Testis (tissue), 3 donors: ENCODE data around the gene ALOX15B. TPM values are rescaled to one million over a fixed set of nuclear protein-coding genes. Genes with fewer than 3 reads are reported as not detected.

ENCODE experiments used
- DNase-seq: peaks from one replicate; pipeline ENCODE4 v3.0.0-alpha.2; 2019
- H3K27ac ChIP-seq, 2 donors: fragments of 200-600 bp; sonication (generic); one replicate each; pipeline ENCODE4 v1.5.1; 2019
- H3K27me3 ChIP-seq: fragments of 200-600 bp; sonication (generic); one replicate; pipeline ENCODE4 v1.5.1; 2019
- H3K36me3 ChIP-seq: fragments of 200-600 bp; sonication (generic); one replicate; pipeline ENCODE4 v1.5.1; 2017; ENCODE audit warnings: low read depth; ENCODE audit errors: missing control alignments
- H3K4me1 ChIP-seq: fragments of 200-600 bp; sonication (generic); one replicate; pipeline ENCODE4 v1.5.1; 2019
- H3K4me3 ChIP-seq, 2 donors: fragments of 200-600 bp; sonication (generic); one replicate each; pipeline ENCODE4 v1.5.1; 2017 to 2019
- H3K9me3 ChIP-seq: fragments of 200-600 bp; sonication (generic); one replicate; pipeline ENCODE4 v1.5.1; 2017
- CTCF ChIP-seq, 3 experiments: fragments of 450-650 bp in 2 of 3; fragments of 200-600 bp in 1 of 3; sonication (generic) in 1 of 3; IDR thresholded peaks; one replicate each; pipeline ENCODE4 v1.5.1; 2016 to 2019; ENCODE audit warnings: antibody characterized with exemption in 3 of 3, mild to moderate bottlenecking in 2 of 3, moderate library complexity in 1 of 3
- POLR2A ChIP-seq: fragments of 450-650 bp; IDR thresholded peaks from one replicate; pipeline ENCODE4 v1.6.1; 2017; ENCODE audit warnings: antibody characterized with exemption, mild to moderate bottlenecking, moderate library complexity
- WGBS, 2 donors: methylation state at CpG; one replicate each; pipeline ENCODE4 v1.1.5; 2018; 5-methylcytosine and 5-hydroxymethylcytosine counted together
- intact Hi-C: fragments of 100-400 bp; cut with DNase I; formaldehyde crosslinking; loops from one replicate; pipeline ENCODE4 v1.15.1; 2023; ENCODE audit warnings: low total_unique reads
- polyA plus RNA-seq: library from polyadenylated mRNA; stranded (reverse); fragments of 350-450 nt; fragmentation: Illumina TruSeq; extraction: RNeasy Lipid Tissue Mini Kit (QIAGEN cat#74804); gene quantifications from one replicate; pipeline ENCODE4 v1.2.3, GENCODE V29; 2014; ENCODE audit warnings: low read depth, low replicate concordance; ENCODE audit not compliant: insufficient read depth
- total RNA-seq, 2 donors: library from RNA; depleted of rRNA; stranded (reverse); fragments of >200 nt; gene quantifications; one replicate each; pipeline ENCODE4 v1.2.3, GENCODE V29; 2016

The ALOX15B gene
- total and polyA plus RNA-seq, 3 donors from 2014 or later = 0.79 to 2.2 (median 1.8) TPM

DNA sequence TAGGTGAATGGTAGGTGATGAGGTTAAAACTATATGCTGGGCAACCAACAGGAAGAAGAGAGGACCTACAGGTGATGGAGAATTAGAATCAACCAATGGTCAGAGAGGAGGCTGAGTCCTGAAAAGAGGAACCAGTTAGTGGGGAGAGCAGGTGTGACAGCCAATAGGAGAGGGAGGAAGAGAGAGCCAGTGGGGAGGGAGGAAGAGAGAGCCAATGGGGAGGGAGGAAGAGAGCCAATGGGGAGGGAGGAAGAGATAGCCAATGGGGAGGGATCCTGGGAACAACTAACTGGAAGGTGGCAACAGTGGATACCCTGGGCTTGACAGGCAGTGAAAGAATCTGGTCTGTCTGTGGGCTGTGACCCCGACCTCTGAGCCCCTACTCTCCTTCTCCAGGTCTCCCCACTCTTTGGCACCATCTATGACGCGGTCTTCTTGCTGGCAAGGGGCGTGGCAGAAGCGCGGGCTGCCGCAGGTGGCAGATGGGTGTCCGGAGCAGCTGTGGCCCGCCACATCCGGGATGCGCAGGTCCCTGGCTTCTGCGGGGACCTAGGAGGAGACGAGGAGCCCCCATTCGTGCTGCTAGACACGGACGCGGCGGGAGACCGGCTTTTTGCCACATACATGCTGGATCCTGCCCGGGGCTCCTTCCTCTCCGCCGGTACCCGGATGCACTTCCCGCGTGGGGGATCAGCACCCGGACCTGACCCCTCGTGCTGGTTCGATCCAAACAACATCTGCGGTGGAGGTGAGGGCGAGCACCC lies 32.7 kb upstream of the ALOX15B start:
- Histone ChIP-seq H3K27ac (no peak overlapping the region), H3K9me3 (no peaks in the 10 kb centered on the region), H3K36me3 (no peaks in the 10 kb centered on the region), H3K27me3 (no peaks in the 10 kb centered on the region), H3K4me1 (peaks cover 4% of the 10 kb centered on the region), H3K4me3 (peak overlapping the region; percentile 12 to 40)
- DNase-seq = peak; percentile 63
- WGBS, 2 donors = 61 to 68% methylated on average over 15 to 30 of the region's 30 CpGs
- TF ChIP-seq CTCF (IDR thresholded peaks at IDR 0.05) = no peak
- TF ChIP-seq POLR2A = no peak
- intact Hi-C loops = no loop called here

DNA sequence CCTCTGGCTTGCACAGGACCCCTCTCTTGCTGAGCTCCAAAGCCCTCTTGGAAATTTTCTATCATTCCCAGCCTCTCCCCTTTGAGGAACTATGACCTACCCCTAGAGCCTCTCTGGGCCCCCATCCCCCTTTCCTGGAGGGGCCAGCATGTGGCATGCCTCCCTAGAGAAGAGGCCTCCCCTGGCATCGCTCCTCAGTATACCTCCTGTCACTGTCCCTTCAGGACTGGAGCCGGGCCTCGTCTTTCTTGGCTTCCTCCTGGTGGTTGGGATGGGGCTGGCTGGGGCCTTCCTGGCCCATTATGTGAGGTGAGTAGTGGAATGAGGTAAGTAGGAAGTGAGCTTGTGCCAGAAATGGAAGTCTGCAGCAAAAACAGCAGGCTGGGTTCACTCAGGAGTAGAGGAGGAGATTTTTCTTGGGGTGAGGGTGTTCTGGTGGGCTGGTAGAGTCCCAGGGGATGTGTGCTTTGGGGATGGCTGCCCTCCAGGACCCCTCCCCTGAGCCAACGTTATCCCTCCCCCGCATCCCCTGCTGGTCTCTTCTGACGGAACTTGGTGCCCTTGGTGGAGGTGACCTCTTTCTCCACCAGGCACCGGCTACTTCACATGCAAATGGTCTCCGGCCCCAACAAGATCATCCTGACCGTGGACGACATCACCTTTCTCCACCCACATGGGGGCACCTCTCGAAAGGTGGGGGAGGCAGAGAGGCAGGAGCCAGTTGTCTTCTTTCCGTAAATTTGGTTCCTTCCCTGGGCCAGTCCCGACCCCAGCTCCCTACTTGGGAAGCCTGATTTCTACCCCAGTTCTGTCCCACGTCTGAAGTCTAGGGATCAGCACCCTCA lies 31.8 kb upstream of the ALOX15B start:
- Histone ChIP-seq H3K36me3 (no peaks in the 10 kb centered on the region), H3K4me3 (no peak overlapping the region), H3K9me3 (no peaks in the 10 kb centered on the region), H3K4me1 (peaks cover 4% of the 10 kb centered on the region), H3K27me3 (no peaks in the 10 kb centered on the region), H3K27ac (no peak overlapping the region)
- DNase-seq = no peak
- intact Hi-C loops = no loop called here
- TF ChIP-seq POLR2A (no peak), CTCF (IDR thresholded peaks at IDR 0.05) (no peak)
- 66 to 68% methylated on average over 13 to 14 of the region's 14 CpGs for WGBS, 2 donors

- H3K9me3 ChIP-seq = no peaks in the 10 kb centered on the region
- no peaks in the 10 kb centered on the region for H3K4me1 ChIP-seq
- no peaks in the 10 kb centered on the region for H3K36me3 ChIP-seq
- intact Hi-C loops = no loop called here
- TF ChIP-seq POLR2A (no peak), CTCF (IDR thresholded peaks at IDR 0.05) (no peak)
- WGBS, 2 donors = 92 to 96% methylated on average over 2 to 5 of the region's 5 CpGs
- no peak overlapping the region for H3K27ac ChIP-seq
- no peaks in the 10 kb centered on the region for H3K27me3 ChIP-seq
- no peak overlapping the region for H3K4me3 ChIP-seq
- no peak for DNase-seq
These were observed 31.0 kb upstream of the ALOX15B start for GRCh38 chr17:8007836-8008235.

DNA sequence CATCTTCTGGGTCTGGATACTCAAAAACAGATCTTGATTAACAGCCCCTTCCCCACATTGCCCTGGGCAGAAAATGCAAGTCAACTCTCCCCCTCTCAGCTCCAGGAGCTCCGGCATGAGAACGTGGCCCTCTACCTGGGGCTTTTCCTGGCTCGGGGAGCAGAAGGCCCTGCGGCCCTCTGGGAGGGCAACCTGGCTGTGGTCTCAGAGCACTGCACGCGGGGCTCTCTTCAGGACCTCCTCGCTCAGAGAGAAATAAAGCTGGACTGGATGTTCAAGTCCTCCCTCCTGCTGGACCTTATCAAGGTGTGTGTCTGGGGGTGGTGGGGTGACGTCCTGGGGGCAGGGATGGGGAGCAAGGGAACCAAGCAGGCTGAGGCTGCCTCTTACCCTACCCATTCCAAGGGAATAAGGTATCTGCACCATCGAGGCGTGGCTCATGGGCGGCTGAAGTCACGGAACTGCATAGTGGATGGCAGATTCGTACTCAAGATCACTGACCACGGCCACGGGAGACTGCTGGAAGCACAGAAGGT lies 26.7 kb upstream of the ALOX15B start:
- no peaks in the 10 kb centered on the region for H3K9me3 ChIP-seq
- 88 to 91% methylated on average over 13 to 15 of the region's 15 CpGs for WGBS, 2 donors
- DNase-seq = no peak
- H3K36me3 ChIP-seq = no peaks in the 10 kb centered on the region
- H3K4me3 ChIP-seq = no peak overlapping the region
- no peak overlapping the region for H3K27ac ChIP-seq
- intact Hi-C loops = no loop called here
- no peak for TF ChIP-seq CTCF (IDR thresholded peaks at IDR 0.05)
- TF ChIP-seq POLR2A = no peak
- H3K27me3 ChIP-seq = no peaks in the 10 kb centered on the region
- peaks cover 8% of the 10 kb centered on the region for H3K4me1 ChIP-seq
